CD4-positive, alpha-beta T cell treated with Interleukin-6 for 4 hours (primary cell): Measurements from ENCODE around the gene LRRC7.

Experiments
- DNase-seq: peaks from one replicate; pipeline ENCODE4 v3.0.0-alpha.2; 2020; ENCODE audit warnings: mixed read lengths

Gene LRRC7

GRCh38 chr1:70109241-70109640 lies 541.5 kb downstream of the LRRC7 start:
- no peak for DNase-seq

- DNase-seq, result no peak
Measured at GRCh38 chr1:70112838-70113237, 545.1 kb downstream of the LRRC7 start.

GRCh38 chr1:70115315-70115714 lies 547.6 kb downstream of the LRRC7 start:
- DNase-seq, result no peak

- no peak for DNase-seq
Measured at GRCh38 chr1:70117046-70117445, 549.3 kb downstream of the LRRC7 start.

GRCh38 chr1:70134148-70134547 lies 566.4 kb downstream of the LRRC7 start:
- DNase-seq, result no peak

- no peak for DNase-seq
Measured at GRCh38 chr1:70140343-70140742, 572.6 kb downstream of the LRRC7 start.

- no peak for DNase-seq
Measured at GRCh38 chr1:70140894-70141293, 573.2 kb downstream of the LRRC7 start.

- no peak for DNase-seq
Measured at GRCh38 chr1:70142075-70142474, 574.4 kb downstream of the LRRC7 start.

- no peak for DNase-seq
Measured at GRCh38 chr1:70143048-70143659, 575.4 kb downstream of the LRRC7 start.

GRCh38 chr1:70146488-70146887 lies 578.8 kb downstream of the LRRC7 start:
- DNase-seq, result no peak

- DNase-seq, result no peak
Measured at GRCh38 chr1:70150444-70150843, 582.7 kb downstream of the LRRC7 start.

- DNase-seq, result no peak
Measured at GRCh38 chr1:70153739-70154138, 586.0 kb downstream of the LRRC7 start.

- DNase-seq, result no peak
Measured at GRCh38 chr1:70156529-70157120, 588.9 kb downstream of the LRRC7 start.

GRCh38 chr1:70164350-70164749 lies 596.6 kb downstream of the LRRC7 start:
- no peak for DNase-seq

GRCh38 chr1:70168283-70168682 lies 600.6 kb downstream of the LRRC7 start:
- no peak for DNase-seq

- no peak for DNase-seq
Measured at GRCh38 chr1:70169018-70169839, 601.5 kb downstream of the LRRC7 start.

- DNase-seq, result no peak
Measured at GRCh38 chr1:70171512-70171911, 603.8 kb downstream of the LRRC7 start.
